Measurements from ENCODE around the gene MECR. TPM values are rescaled to one million over a fixed set of nuclear protein-coding genes. Genes with fewer than 3 reads are reported as not detected.
"Not testable (repeated sequence)": the region's sequence is repeated elsewhere in the genome, so short reads cannot be mapped to it uniquely, and the experiment has no call there.

MECR gene
- total RNA-seq, 1 donor from 2014 or later: 17.0 TPM

DNA sequence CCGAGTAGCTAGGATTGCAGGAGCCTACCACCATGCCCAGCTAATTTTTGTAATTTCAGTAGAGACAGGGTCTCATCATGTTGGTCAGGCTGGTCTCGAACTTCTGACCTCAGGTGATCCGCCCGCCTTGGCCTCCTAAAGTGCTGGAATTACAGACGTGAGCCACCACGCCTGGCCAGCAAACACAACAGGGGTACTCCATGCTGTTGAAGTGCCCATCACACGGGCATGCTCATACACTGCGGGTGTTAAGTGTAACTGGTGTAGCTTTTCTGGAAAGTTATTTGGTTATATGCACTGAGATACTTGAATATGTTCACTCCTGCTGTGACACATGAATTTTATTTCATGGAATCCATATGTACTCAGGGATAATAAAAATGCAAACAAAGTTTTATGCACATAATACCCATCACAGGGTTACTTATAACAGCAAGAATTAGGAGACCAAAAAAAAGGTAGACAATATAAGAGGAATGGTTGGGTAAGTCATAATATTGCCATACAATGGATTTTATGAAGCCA, 58.3 kb downstream of the MECR start:
- intact Hi-C loops (cut with micrococcal nuclease): no loop called here

DNA sequence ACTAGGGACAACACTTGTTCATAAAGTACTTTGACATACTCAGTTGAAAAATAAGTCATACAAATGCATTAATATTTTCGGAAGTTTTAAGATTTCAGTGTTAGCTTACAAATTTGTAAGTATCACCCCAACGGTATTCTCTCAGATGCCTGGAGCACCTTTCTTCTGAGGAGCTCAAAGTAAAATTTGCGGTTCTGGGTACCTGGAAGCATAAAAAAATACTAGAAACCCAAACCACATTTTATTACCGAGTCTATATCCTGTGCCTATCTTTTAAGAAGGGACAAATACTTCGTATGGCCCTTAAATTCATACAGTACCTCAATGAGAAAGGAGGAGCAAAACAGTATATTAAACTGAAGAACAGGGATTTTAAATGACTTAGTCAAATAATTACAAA, 59.2 kb downstream of the MECR start:
- intact Hi-C loops (cut with micrococcal nuclease): no loop called here

DNA sequence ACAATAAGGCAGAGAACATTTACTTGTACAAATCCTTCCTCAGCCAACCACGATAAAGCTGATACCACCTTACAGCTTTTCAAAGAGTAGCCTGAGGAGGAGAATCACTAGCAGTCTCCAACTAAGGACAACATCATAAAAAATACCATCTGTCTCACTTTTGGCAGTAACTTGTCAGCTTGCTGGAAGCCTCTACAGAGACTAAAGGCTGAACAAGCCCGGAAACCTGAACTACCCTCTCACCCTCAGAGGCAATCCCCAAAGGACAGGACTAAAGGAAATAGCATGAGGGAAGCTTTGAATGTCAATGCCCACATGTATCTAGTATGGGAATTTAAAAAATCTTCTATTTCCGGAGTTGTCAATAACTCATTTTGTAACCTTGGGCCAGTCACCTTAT, 59.6 kb downstream of the MECR start:
- intact Hi-C loops (cut with micrococcal nuclease): no loop called here

DNA sequence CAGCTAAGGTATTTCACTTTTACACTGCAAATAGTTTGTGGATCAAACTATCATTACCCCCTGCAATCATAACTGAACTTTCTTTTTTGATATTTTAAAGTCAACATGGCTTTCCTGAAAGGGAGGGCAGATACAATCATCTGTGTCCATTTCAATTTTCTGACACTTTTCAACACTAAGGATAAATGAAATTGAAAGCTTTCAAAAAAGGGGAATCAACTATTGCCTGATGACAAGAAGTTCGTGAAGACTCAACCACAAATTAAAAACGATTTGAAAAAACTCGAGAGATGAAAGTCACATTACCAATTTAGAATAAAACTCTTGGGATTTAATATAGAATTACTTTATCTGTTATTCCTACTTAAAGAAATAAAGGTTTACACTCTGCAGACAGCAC, 60.8 kb downstream of the MECR start:
- intact Hi-C loops (cut with micrococcal nuclease): no loop called here

DNA sequence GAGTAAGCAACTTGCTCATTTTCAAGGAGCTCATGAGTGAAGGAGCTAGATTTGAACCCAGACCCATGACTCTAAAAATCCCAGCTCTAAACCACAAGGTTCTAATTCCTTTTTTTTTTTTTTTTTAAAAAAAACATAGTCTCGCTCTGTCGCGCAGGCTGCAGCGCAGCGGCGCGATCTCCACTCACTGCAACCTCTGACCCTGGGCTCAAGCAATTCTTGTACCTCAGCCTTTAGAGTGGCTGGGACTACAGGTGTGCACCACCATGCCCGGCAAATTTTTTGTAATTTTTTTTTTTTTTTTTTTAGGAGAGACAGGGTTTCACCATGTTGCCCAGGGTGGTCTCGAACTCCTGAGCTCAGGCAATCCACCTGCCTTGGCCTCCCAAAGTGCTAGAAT, 62.8 kb downstream of the MECR start:
- intact Hi-C loops (cut with micrococcal nuclease): no loop called here

DNA sequence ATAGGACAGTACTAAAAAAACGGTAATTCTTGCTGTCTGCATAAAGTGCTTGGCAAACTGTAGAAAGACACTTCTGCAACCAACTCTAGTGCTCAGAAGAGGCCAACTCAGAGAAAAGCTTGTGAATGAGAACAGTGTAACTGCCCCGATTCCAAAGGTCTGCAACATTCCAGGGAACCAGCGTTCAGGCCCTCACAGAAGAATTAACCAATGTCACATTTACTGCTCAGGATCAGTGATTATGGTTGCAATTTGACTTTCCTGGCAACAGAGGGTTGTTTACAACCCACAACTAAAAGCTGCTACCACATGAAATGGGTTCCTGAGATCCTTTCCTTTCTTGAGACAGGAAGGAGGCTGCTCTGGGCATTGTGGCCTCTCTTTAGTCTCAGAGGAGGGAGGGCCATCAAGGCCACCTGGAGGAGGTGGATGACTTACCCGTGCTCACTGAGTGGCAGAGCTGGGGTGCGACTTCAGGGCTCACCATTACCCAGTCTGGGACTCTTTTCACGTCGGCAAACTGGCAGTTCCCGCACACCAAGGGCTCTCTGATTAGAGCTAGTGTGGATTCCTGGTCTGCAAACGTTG, 64.3 kb downstream of the MECR start:
- intact Hi-C loops (cut with micrococcal nuclease): no loop called here

DNA sequence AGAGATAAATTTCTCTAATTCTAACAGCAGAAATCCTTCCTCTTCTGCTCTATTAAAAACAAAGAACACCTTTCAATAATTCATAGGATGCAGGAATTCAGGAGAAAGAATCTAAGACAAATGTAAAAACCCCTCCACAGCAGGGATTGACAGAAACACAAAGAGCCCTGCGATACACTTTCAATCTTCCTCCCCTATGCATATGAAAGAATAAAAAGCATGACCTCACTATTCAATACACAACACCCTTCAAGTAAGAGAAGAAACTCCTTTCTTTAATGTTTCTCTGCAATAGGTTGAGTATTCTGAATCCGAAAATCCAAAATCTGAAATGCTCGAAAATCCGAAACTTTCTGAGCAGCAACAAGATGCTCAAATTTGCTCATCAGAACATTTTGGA, 66.1 kb downstream of the MECR start:
- intact Hi-C loops (cut with micrococcal nuclease): no loop called here

DNA sequence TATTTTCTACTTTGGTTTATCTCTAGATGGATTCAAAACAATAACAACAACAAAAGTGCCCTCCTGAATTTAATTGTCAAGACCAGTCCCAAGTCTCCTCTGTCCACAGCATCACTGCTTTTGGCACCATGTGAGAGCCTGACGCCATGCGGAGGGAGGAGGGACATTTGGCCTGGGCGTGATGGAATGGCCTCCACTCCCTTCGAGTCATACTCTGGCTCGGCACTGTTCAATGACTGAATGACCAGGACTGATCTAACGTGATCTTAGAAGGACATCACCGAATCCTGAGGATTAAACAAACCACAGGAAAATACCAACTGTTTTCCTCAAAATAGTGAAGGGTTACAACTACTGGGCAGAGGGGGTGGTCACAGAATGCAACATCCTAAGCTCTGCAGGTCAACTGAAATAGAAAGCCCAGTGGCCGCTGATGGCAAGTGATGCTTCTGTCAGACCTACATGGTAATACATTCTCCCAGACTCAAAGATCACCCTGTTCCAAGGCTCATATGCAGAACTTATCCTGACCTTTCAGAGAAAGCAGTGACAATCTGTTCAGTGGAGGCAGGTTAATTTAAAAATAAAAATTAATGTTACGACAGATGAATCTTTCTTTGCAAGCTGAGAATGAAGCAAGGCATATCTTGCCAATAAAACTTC, 68.1 kb downstream of the MECR start:
- intact Hi-C loops (cut with micrococcal nuclease): no loop called here

DNA sequence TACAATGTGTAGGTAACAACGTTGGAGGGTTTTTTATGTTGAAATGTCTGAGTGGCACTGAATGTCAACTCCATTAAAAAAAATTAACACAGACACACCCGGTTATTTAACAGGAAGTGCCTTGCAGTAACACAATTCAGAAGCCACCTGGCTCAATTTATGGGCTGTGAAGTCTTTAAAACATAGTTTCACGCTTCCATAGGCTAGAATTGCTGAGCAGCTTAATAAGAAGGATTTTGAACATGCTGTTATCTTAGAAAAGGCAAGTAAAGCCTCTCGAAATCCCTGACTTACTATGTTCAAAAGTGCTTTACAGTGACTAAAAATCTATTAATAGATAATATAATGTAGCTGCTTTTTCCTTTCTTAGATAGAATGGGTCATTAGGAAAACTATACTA, 68.7 kb downstream of the MECR start:
- intact Hi-C loops (cut with micrococcal nuclease): no loop called here

DNA sequence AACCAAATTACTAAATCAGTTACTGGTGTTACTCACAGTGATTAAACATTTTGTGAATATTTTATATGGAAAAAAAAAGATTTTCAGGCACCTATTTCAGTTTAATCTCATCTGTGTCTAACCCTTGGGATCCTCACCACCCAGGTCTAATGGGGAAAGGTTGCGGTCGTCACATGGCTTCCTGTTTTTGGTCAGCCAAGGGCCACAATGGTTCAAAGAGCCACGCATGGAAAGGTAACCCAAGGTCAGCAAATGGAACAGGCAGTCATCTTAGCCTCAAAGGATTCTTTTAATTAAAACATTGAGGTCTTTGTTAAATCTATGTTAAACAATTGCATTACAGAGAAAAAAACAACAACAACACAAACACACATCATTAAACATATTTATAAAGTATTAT, 71.0 kb downstream of the MECR start:
- intact Hi-C loops (cut with micrococcal nuclease): no loop called here

DNA sequence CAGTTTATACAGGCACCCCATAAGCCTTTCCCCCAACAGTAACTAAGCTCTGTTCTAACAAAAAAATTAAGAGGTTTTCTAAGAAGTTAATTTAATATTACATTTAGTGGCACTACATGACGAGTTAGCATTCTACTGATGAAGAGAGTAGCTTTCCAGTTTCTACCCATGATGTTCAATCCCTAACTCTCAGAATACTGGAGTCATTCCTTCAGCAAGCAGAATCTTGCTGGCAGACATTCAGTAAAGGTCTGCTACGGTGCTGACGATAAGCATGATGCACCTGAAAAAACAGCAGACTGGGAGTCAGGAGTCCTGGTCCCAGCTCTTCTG, 73.5 kb downstream of the MECR start:
- intact Hi-C loops (cut with micrococcal nuclease): no loop called here

DNA sequence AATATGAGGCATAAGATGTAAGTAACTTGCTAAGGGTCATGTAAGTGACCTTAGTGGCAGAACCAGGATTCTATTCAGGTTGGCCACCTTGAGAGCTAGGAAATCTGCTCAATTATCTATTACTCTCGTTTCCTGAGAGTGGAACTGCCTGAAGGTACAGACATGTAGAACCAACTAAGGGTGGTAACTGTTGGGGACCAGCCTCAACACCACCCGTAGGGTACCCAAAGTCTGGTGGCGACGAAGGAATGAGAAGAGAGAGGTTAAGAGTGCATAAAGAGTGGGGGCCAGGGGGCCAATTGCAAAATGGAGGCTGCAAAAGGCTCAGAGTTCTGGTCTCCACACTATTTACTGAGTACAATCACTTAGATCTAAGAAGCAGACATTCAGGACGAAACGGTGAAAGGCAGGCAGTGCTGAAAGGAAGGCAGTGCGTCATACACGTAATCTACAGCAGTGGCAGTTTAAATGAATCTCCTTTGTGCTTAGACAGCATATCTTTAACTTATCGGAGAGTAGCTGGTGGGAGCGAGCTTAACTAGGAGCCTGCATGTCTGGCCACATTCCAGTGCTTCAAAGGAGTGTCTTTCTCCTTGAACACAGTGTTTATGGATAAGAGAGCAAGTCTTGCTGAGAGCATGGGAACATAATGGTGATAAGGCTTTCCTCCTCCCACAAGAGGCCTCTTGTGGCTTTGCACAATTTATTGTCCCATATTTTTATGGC, 74.0 kb downstream of the MECR start:
- intact Hi-C loops (cut with micrococcal nuclease): no loop called here

DNA sequence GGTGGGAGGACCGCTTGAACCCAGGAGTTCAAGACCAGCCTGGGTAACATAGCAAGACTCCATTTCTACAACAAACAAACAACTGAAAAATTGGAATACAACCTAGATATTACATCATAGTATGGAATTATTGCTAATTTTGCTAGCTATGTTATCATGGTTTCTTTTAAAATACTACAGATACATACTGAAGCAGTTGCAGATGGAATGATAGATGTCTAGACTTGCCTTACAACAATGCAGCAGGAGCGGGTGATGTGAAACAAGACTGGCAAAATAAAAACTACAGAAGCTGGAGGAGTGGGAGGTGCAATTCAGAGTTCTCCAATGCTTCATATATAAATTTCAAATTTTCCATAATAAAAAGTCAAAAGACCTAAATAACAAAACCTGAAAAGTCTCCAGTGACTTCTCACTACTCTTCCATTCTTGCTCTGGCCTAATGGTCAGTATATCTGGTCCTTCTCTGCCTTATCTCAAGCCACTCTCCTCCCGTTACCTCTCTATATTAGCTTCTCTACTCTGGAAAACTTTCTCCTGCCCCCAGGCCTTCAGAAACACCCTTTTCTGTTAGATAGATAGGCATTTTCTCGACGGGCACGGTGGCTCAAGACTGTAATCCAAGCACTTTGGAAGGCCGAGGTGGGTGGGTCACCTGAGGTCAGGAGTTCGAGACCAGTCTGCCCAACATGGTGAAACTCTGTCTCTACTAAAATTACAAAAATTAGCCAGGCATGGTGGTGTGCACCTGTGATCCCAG, 78.5 kb downstream of the MECR start:
- intact Hi-C loops (cut with micrococcal nuclease): no loop called here

DNA sequence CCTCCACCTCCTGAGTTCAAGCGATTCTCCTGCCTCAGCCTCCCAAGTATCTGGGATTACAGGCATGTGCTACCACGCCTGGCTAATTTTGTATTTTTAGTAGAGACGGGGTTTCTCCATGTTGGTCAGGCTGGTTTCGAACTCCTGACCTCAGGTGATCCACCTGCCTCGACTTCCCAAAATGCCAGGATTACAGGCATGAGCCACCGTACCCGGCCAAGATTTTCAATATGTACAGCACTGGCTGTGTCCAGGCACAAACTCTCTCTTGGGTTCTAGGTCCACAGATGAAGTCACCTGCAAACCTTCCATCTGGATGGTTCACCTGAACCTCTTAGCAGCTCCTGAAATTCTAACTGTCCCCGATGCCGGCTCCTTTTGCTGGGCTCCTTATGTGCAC, 80.4 kb downstream of the MECR start:
- intact Hi-C loops (cut with micrococcal nuclease): not testable (repeated sequence)

DNA sequence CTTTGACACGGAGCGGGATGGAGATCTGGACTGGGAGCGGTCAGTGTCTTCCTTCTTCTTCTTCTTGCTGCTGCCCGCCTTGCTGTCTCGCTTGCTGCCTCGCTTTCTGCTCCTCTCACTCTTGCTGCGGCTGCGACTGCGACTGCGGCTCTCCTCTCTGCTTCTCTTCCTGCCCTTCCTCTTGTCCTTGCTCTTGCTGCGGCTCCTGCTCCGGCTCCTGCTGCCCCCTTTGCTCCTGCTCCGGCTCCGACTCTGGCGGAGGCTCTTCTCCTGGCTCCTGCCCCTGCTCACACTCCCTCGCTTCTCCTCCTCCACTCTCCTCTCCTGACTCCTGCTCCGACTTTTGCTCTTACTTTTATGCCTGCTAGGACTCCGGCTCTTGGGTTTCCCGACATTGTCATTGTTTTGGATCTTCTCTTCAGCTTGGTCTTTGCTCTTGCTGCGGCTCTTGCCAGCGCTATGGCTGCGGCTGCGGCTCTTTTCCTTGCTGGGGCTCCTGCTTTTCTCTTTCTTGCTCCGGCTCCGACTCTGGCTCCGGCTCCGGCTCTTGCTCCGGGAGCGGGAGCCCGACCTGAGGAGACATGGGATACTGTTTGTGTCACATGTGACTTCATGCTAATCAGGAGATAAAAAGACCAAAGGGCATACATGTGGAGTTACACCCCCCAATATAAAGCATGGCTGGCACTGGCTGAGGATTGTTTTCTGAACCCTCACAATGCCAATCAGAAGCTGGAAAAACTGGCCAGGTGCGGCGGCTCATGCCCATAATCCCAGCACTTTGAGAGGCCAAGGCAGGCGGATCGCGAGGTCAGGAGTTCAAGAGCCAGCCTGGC, 81.9 kb downstream of the MECR start:
- intact Hi-C loops (cut with micrococcal nuclease): no loop called here

DNA sequence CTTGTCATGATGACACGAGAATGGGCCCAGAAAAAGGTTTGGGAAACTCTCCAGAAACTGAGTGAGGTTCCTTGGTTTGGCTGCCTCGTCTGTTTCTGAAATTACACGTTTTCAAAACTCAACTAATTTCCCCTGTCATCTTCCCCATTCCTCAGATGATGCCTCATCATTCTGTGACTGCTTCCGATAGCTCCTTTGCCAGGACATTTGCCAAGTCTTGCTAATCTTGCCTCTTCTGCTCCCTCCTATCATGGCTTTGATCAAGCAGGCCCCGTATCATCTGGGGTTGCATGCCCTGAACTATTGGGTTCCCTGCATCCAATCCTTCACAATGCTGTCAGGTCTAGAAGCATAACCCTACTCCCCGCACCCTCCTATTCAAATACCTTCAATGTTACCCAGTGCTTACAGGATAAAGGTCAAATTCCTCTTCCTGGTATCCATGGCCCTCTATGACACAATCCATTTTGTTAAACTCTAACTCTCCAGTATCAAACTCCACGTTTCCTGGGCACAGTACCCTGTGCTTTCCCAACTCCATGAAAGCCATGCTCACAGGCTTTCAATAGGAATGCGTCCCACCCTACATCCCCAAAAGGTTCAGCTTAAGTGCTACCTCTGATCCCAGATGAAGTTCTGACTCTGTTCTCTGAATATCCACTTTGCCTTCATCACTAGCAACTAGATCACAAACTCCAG, 84.8 kb downstream of the MECR start:
- intact Hi-C loops (cut with micrococcal nuclease): no loop called here

DNA sequence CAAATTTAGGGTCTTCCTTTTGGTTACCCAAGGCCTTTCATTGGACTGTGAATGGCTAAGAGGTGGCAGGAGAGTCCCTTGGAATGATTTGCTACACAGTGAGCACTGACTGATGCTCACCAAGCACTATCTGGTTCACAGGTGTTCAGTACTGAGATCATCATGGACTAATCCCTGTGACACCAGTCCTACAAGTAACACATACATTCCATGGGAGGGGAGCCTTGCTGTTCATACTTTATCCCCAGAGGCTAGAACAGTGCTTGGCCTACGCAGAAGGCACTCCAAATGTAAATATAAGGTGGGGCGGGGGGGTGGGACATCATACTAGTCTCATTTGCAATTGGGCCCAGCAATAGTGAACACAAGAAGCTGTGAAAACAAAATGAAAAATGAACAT, 86.6 kb downstream of the MECR start:
- intact Hi-C loops (cut with micrococcal nuclease): no loop called here

DNA sequence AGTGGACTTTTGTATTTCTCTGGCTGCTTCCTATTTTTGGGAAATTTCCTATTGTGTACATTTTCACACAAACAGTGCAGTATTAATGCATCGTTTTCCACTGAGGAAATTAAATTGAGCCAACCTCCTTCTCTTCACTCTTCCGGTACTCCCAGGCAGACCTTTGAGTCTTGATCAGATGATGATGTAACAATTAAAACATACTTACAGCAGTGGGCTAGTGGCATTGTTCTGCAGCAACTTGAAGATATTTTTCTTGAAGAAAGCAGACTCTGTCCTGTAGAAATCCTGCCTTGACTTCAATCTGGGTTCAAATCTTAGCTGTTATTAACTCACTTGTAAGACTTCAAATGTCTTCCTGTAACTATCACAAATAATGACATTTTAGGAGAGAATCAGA, 88.0 kb downstream of the MECR start:
- intact Hi-C loops (cut with micrococcal nuclease): no loop called here

Data from T-helper 1 cell treated with Interleukin-12 subunit alpha and Interleukin-12 subunit beta and Interleukin-4 antibody, amounts not matched to agents 30 ng/mL and 1 ng/mL, for 36 hours (primary cell).